NCI-H748 treated with DMSO at 0.1 percent for 48 hours (cell line): ENCODE data around the gene PILRB.
"Not testable (repeated sequence)": the region's sequence is repeated elsewhere in the genome, so short reads cannot be mapped to it uniquely, and the experiment has no call there.

ENCODE experiments used
- DNase-seq: peaks from one replicate; lab custom pipeline; 2025; lab: John Stamatoyannopoulos, UW

The PILRB gene

DNA sequence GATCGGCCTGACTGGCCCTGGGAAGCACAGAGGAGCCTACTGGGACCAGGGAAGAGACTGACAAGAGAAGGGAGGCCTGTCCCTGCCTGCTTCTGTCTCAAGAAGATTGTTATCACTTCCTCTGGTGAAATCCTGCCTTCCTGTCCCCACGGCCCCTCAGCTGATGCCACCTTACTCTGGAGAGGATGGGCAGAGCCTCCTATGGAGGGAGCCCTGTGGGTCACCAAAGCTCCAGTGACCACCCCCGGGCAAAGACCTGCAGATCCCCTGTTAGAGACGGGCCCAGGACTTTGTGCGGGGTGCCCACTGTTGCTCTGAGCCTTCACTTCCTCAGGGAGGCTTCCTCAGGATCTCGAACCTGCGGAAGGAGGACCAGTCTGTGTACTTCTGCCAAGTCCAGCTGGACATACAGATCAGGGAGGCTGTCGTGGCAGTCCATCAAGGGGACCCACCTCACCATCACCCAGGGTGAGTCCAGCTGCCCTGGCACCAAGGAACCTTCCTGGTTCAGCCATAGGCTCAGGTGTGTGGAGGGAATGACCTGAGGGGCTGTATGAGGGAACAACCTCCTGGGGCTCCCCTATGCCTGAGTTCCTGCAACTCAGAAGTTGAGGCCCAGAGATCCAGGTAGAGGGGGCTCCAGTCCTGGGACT, 1.4 kb upstream of the PILRB start:
- DNase-seq, result no peak

GRCh38 chr7:100357131-100357561, 771 bp upstream of the PILRB start:
- DNase-seq, result no peak

DNA sequence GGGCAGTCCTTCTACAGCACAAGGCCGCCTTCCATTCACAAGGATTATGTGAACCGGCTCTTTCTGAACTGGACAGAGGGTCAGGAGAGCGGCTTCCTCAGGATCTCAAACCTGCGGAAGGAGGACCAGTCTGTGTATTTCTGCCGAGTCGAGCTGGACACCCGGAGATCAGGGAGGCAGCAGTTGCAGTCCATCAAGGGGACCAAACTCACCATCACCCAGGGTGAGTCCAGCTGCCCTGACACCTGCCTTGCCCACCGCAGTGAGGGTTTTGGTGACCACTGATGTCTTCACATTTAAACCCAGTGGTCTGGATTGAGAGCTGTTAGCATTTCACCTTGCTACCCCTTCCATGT, 918 bp downstream of the PILRB start:
- no peak for DNase-seq

- no peak for DNase-seq
Observed at GRCh38 chr7:100360135-100360854, 2.4 kb downstream of the PILRB start.

DNA sequence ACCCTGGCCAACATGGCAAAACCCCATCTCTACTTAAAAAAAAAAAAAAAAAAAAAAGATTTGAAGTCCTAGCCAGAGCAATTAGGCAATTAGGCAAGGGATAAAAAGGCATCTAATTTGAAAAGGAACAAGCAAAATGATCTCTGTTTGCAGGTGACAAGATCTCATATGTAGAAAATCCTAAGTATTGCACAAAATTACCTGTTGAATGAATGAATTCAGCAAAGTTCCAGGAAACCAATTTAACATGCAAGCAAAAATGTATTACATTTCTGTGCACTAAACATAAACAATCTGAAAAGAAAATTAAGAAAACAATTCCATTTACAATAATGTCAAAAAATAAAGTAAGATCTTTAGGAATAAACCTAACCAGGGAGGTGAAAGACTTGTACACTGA, 5.2 kb downstream of the PILRB start:
- DNase-seq, result no peak

DNA sequence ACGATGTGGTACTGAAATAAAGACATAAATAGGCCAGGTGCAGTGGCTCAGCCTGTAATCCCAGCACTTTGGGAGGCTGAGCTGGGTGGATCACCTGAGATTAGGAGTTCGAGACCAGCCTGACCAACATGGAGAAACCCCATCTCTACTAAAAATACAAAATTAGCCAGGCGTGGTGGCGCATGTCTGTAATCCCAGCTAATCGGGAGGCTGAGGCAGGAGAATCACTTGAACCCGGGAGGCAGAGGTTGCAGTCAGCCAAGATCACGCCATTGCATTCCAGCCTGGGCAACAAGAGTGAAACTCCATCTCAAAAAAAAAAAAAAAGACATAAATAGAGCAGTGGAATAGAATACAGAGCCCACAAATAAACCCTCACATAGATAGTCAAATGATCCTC, 5.9 kb downstream of the PILRB start:
- DNase-seq, result not testable (repeated sequence)

- no peak for DNase-seq
Observed at GRCh38 chr7:100364480-100364879, 6.6 kb downstream of the PILRB start.

GRCh38 chr7:100365998-100366367, 8.1 kb downstream of the PILRB start:
- not testable (repeated sequence) for DNase-seq

DNA sequence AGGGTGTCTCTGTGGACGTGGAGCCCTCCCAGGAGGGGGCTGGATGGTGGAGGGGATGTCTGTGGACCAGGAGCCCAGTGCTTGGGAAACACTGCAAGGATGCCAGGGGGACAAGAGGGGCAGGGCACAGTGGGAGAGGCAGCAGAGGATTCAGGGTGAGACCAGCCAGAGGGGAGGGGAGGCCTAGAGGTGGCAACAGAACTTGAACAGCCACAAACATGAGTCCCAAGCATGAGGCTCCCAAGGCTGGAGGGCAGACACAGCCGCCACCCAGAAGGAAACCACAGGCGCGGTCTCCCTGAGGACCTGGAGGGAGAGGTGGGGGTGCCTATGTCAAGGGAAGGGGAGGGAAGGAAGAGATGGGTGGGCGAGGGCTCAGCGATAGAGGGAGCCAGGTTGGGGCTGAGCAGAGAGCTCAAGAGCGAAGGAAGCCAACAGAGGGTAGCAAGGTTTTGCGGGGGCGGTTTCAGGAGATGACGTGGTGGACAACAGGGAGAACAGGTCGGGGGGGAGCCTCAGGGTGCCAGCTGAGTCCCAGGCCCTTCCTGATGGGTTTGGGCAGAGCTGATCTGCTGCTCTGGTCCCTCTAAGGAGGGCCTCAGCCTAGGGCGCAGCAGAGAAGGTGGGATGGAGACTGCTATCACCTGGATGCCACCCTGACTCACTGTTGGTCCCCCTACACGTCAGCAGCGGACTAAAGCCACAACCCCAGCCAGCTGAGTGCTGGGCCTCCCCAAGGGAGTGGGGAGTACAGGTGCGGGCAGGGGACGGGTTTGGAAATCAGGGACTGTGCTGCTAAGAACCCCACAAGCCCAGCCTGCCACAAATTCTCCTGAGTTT, 8.7 kb downstream of the PILRB start:
- DNase-seq, result no peak

GRCh38 chr7:100367251-100367620, 9.3 kb downstream of the PILRB start:
- no peak for DNase-seq

- no peak for DNase-seq
Observed at GRCh38 chr7:100367676-100368613, 10.0 kb downstream of the PILRB start.

DNA sequence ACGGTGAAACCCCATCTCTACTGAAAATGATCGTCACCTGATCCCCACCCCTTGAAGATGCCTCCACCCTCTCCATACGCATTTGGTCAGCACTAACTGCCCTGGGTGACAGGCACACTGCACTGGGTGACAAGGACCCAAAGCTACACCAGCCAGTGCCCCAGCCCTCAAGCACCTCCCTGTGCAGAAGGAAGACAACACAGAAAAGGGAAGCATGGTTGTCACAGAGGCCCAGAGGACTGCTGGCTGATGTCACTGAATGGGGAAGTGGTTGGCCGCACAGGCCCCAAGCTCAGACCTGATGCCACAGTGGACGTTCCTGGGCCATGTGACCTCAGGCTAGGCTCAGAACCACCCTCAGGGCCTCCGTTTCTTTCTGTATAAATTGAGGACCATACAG, 11.2 kb downstream of the PILRB start:
- no peak for DNase-seq

- DNase-seq, result no peak
Observed at GRCh38 chr7:100370303-100370702, 12.4 kb downstream of the PILRB start.

DNA sequence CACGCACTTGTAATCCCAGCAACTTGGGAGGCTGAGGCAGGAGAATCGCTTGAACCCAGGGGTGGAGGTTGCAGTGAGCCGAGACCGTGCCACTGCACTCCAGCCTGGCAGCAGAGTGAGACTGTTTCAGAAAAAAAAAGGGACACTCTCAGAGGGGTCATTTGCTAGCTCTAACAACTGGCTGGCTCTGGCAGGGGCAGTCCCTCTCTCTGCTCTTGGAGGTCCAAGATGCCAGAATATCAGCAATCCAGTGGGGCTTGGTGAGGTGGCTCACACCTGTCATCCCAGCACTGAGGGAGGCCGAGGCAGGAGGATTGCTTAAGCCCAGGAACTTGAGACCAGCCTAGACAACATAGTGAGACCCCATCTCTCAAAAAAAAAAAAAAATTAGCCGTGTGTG, 12.8 kb downstream of the PILRB start:
- no peak for DNase-seq

DNA sequence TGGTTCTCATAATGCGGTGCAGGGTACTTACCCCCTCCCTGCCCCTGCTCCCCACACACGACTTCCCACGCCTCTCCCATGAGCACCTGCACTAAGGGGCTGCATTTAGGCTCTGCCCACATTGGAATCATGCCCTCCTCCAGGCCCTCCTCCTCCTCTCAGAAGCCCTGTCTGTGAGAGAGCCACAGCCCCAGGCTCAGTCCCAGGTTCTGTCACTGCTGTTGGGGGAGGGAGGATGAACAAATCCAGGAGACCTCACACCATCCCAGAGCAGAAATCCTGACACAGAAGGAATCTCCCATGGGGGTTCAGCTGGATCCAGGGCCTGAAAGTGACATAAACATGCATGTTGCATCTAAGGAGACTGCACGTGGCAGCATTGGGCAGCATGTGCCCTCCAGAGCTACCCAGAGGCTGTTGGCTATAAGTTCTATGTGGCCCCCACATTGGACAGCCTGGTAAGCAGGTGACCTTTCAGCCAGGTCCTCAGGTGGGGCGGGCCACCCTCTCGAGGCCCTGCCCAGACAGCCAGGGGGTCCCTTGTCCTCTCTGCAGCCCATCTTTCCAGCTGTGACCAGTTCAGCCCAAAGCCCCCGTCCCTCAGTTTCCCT, 13.7 kb downstream of the PILRB start:
- no peak for DNase-seq

DNA sequence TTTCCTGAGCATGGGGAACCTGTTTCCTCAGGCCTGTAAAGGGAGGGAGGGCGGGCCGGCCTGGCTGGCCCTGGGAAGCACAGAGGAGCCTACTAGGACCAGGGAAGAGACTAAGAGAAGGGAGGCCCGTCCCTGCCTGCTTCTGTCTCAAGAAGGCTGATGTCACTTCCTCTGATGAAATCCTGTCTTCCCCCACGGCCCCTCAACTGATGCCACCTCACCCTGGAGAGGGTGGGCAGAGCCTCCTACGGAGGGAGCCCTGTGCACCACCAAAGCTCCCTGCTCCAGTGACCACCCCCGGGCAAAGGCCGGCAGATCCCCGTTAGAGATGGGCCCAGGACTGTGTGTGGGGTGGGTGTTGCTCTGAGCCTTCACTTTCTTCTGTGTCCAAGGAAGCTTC, 14.3 kb downstream of the PILRB start:
- DNase-seq, result no peak

DNA sequence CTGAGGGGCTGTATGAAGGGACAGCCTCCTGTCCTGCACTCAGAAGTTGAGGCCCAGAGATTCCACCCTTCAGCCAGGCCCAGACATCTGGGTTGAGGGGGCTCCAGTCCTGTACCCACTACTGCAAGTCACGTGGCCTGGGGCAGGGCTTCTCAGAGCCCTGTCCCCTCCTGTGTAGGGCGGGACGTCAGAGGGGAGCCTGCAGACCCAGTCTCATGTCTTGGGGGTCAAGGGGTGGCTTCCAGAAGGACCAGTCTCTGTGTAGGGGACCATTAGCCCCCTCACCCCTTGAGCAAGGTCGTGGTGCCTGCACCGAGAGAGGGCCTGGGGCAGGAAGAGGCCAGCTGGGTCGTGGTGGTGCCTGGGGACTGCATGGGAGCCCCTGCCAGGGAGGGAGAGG, 14.8 kb downstream of the PILRB start:
- no peak for DNase-seq

DNA sequence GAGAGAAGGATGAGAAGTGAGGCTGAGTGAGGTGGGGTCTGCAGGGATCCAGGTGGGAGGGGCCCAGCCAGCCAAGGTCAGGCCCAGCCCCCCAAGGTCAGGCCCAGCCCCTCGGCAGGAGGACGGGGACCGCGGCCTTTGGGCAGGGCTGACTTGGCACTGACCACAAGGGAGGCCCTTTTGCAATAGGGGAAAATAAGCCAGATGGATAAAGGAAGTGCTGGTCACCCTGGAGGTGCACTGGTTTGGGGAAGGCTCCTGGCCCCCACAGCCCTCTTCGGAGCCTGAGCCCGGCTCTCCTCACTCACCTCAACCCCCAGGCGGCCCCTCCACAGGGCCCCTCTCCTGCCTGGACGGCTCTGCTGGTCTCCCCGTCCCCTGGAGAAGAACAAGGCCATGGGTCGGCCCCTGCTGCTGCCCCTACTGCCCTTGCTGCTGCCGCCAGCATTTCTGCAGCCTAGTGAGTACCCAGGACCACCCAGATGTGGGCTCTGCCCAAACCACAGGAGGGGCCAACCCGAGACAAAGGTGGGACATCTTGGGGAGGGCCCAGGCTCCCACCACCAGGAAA, 15.4 kb downstream of the PILRB start, which contains the start of gene PILRA:
Gene PILRA, plus strand, starts transcription at position 227 of the 571 bp plus-strand sequence. Its CDS starts 170 bp downstream, at position 397.
- DNase-seq, result no peak

- not testable (repeated sequence) for DNase-seq
Observed at GRCh38 chr7:100373870-100374598, 16.1 kb downstream of the PILRB start.

GRCh38 chr7:100374601-100375000, 16.7 kb downstream of the PILRB start:
- no peak for DNase-seq
